ENCODE data around the gene DOCK4.
"Not testable (repeated sequence)": the region's sequence is repeated elsewhere in the genome, so short reads cannot be mapped to it uniquely, and the experiment has no call there.

The DOCK4 gene

GRCh38 chr7:112206238-112206990, at the start of gene DOCK4, which contains the start of gene ZNF277:
Gene DOCK4 (minus strand): TSS chr7:112206399. CDS start chr7:112206138, 261 bp downstream.
Gene ZNF277 (plus strand): TSS chr7:112206695. CDS start chr7:112206717, 22 bp downstream.
- DNase-seq, result peak; percentile 88

GRCh38 chr7:112255388-112255720, 49.2 kb upstream of the DOCK4 start:
- DNase-seq, result no peak

GRCh38 chr7:112254709-112255387, 48.6 kb upstream of the DOCK4 start:
- DNase-seq, result no peak

GRCh38 chr7:112254156-112254555, 48.0 kb upstream of the DOCK4 start:
- DNase-seq, result peak; percentile 3

- DNase-seq, result no peak
Measured at GRCh38 chr7:112252691-112253090, 46.5 kb upstream of the DOCK4 start.

GRCh38 chr7:112252141-112252540, 45.9 kb upstream of the DOCK4 start:
- no peak for DNase-seq

- DNase-seq, result not testable (repeated sequence)
Measured at GRCh38 chr7:112249967-112250366, 43.8 kb upstream of the DOCK4 start.

- DNase-seq, result no peak
Measured at GRCh38 chr7:112248598-112248997, 42.4 kb upstream of the DOCK4 start.

- no peak for DNase-seq
Measured at GRCh38 chr7:112238852-112239610, 32.8 kb upstream of the DOCK4 start.

GRCh38 chr7:112238330-112238729, 32.1 kb upstream of the DOCK4 start:
- DNase-seq, result no peak

- no peak for DNase-seq
Measured at GRCh38 chr7:112236597-112236996, 30.4 kb upstream of the DOCK4 start.

GRCh38 chr7:112234147-112234546, 27.9 kb upstream of the DOCK4 start:
- no peak for DNase-seq

GRCh38 chr7:112233048-112233697, 27.0 kb upstream of the DOCK4 start:
- DNase-seq, result no peak

GRCh38 chr7:112232212-112232978, 26.2 kb upstream of the DOCK4 start:
- no peak for DNase-seq

- no peak for DNase-seq
Measured at GRCh38 chr7:112228632-112229031, 22.4 kb upstream of the DOCK4 start.

- no peak for DNase-seq
Measured at GRCh38 chr7:112226701-112227276, 20.6 kb upstream of the DOCK4 start.

GRCh38 chr7:112225006-112225405, 18.8 kb upstream of the DOCK4 start:
- DNase-seq, result no peak

- no peak for DNase-seq
Measured at GRCh38 chr7:112224186-112224585, 18.0 kb upstream of the DOCK4 start.

- no peak for DNase-seq
Measured at GRCh38 chr7:112223310-112223709, 17.1 kb upstream of the DOCK4 start.

- no peak for DNase-seq
Measured at GRCh38 chr7:112220877-112221434, 14.8 kb upstream of the DOCK4 start.

- no peak for DNase-seq
Measured at GRCh38 chr7:112215787-112216186, 9.6 kb upstream of the DOCK4 start.

GRCh38 chr7:112214883-112215282, 8.7 kb upstream of the DOCK4 start:
- DNase-seq, result no peak
